HepG2 (cell line): Measurements from ENCODE around the gene PHKB. TPM values are rescaled to one million over a fixed set of nuclear protein-coding genes. Genes with fewer than 3 reads are reported as not detected.

Experiments used
- CBFB ChIP-seq: sonication (generic); formaldehyde crosslinking; IDR thresholded peaks from 2 replicates; pipeline ENCODE4 v1.4.0; 2020; ENCODE audit warnings: missing genetic modification reagents
- ETV5 ChIP-seq: IDR thresholded peaks from 2 replicates; pipeline ENCODE4 v1.6.1; 2018; ENCODE audit warnings: missing biosample characterization, missing genetic modification reagents, inconsistent platforms, borderline replicate concordance
- GABPA ChIP-seq, 2 experiments: IDR thresholded peaks; 2 replicates each; pipeline ENCODE4 v1.6.1; 2011 to 2016; ENCODE audit warnings: low read depth in 2 of 2, low read length in 1 of 2, missing biosample characterization in 1 of 2, missing genetic modification characterization in 1 of 2
- ISX ChIP-seq: sonication (generic); formaldehyde crosslinking; conservative IDR thresholded peaks from 2 replicates; pipeline ENCODE4 v1.5.0; 2020; ENCODE audit warnings: missing genetic modification reagents
- MTERF4 ChIP-seq: sonication (generic); formaldehyde crosslinking; IDR thresholded peaks from 2 replicates; pipeline ENCODE4 v1.8.0; 2023; ENCODE audit warnings: mild to moderate bottlenecking, missing genetic modification reagents
- NCOA1 ChIP-seq: sonication (generic); formaldehyde crosslinking; IDR thresholded peaks from 2 replicates; pipeline ENCODE4 v1.9.0; 2021; ENCODE audit warnings: missing genetic modification reagents
- PAWR ChIP-seq: sonication (generic); formaldehyde crosslinking; IDR thresholded peaks from 2 replicates; pipeline ENCODE4 v1.4.0; 2020; ENCODE audit warnings: missing genetic modification reagents, mild to moderate bottlenecking, borderline replicate concordance
- RAD21 ChIP-seq: fragments of 450-650 bp; formaldehyde crosslinking; IDR thresholded peaks from 2 replicates; pipeline ENCODE4 v1.5.0; 2020; ENCODE audit warnings: mild to moderate bottlenecking
- REL ChIP-seq: sonication (generic); formaldehyde crosslinking; conservative IDR thresholded peaks from 2 replicates; pipeline ENCODE4 v1.8.0; 2022; ENCODE audit warnings: mild to moderate bottlenecking, missing genetic modification reagents, moderate library complexity
- RERE ChIP-seq: IDR thresholded peaks from 2 replicates; pipeline ENCODE4 v1.6.1; 2016; ENCODE audit warnings: low read depth, missing genetic modification reagents, missing compliant biosample characterization
- ZFP1 ChIP-seq: IDR thresholded peaks from 2 replicates; pipeline ENCODE4 v1.6.1; 2016
- ZNF20 ChIP-seq: sonication (generic); formaldehyde crosslinking; IDR thresholded peaks from 2 replicates; pipeline ENCODE4 v1.4.0; 2020; ENCODE audit warnings: mild to moderate bottlenecking, moderate library complexity, missing genetic modification reagents
- ZNF318 ChIP-seq: sonication (generic); formaldehyde crosslinking; IDR thresholded peaks from 2 replicates; pipeline ENCODE4 v1.4.0; 2020; ENCODE audit warnings: mild to moderate bottlenecking, missing genetic modification reagents
- ZNF605 ChIP-seq: sonication (generic); formaldehyde crosslinking; IDR thresholded peaks from 2 replicates; pipeline ENCODE4 v1.8.0; 2022; ENCODE audit warnings: mild to moderate bottlenecking, missing genetic modification reagents
- polyA plus RNA-seq, 8 experiments: library from polyadenylated mRNA; depleted of rRNA in 3 of 8; stranded (reverse) in 7 of 8; unstranded in 1 of 8; fragments of >200 nt; fragmentation: Illumina TruSeq in 4 of 8; extraction: Trizol in 4 of 8; gene quantifications; 2 replicates each; pipeline versions ENCODE4 v1.2.1 to v1.2.3, GENCODE V29; 2011 to 2016; ENCODE audit warnings: low read depth in 4 of 8, missing spikeins in 1 of 8, mixed read lengths in 1 of 8; ENCODE audit not compliant: insufficient read depth in 1 of 8
- total RNA-seq, 5 experiments: library from RNA; depleted of rRNA; stranded (reverse); fragments of >200 nt; fragmentation: Illumina TruSeq; extraction: Trizol; gene quantifications; 2 replicates each; pipeline ENCODE4 v1.2.3, GENCODE V29; 2016; ENCODE audit warnings: low read depth in 1 of 5

The PHKB gene
- total and polyA plus RNA-seq, 2 of the 13 experiments (the other 11 are each of a cell fraction or from before 2014, with no cell fraction given), result 66.0 to 80.8 TPM

GRCh38 chr16:47460711-47461597 is at the start of gene PHKB, which contains the start of gene ITFG1 (continued):
- TF ChIP-seq NCOA1 (CRISPR knock-in tag) (peak; percentile 95), GABPA (IDR thresholded peaks at IDR 0.05; ENCODE audit: low read depth, low read length) (peak; percentile 56), GABPA (CRISPR knock-in tag; IDR thresholded peaks at IDR 0.05; ENCODE audit: low read depth) (peak; percentile 83), ZFP1 (CRISPR knock-in tag) (no peak; the same call in 1 of the 2 replicates), ISX (CRISPR knock-in tag) (no peak), ETV5 (peak; percentile 94), ZNF20 (CRISPR knock-in tag) (no peak), ZNF605 (CRISPR knock-in tag) (peak; percentile 70; the same call in 1 of the 2 replicates), RAD21 (peak; percentile 78), REL (CRISPR knock-in tag) (0 out of 2 replicates have a peak, but pooled peaks have one; percentile 87), RERE (no peak), CBFB (CRISPR knock-in tag) (peak; percentile 66), PAWR (CRISPR knock-in tag) (0 out of 2 replicates have a peak, but pooled peaks have one; percentile 51), MTERF4 (CRISPR knock-in tag) (peak; percentile 69; the same call in 1 of the 2 replicates), ZNF318 (CRISPR knock-in tag) (no peak)
